Measurements from ENCODE around the gene TSPO2.

- TF ChIP-seq POLR2A (IDR thresholded peaks at IDR 0.05) (no peak), POLR2AphosphoS5 (IDR thresholded peaks at IDR 0.05) (no peak), CTCF (IDR thresholded peaks at IDR 0.05) (no peak)
These were observed 35.3 kb downstream of the TSPO2 start for GRCh38 chr6:41077536-41077935.
